Colonic mucosa (tissue), 4 donors: ENCODE measurements around the gene BAG5. TPM values are rescaled to one million over a fixed set of nuclear protein-coding genes. Genes with fewer than 3 reads are reported as not detected.

Experiments
- DNase-seq: peaks from one replicate; pipeline ENCODE4 v3.0.0-alpha.2; 2020
- H3K27ac ChIP-seq: fragments of 200-600 bp; one replicate; pipeline ENCODE4 v1.8.0; 2021
- H3K27me3 ChIP-seq: fragments of 200-600 bp; one replicate; pipeline ENCODE4 v1.8.0; 2021
- H3K36me3 ChIP-seq: fragments of 200-600 bp; one replicate; pipeline ENCODE4 v1.8.0; 2021
- H3K4me1 ChIP-seq: fragments of 200-600 bp; one replicate; pipeline ENCODE4 v1.8.0; 2021; ENCODE audit warnings: mild to moderate bottlenecking
- H3K4me3 ChIP-seq: fragments of 200-600 bp; one replicate; pipeline ENCODE4 v1.8.0; 2021
- H3K9ac ChIP-seq, 2 donors: one replicate each; pipeline ENCODE4 v1.7.0; 2013; ENCODE audit warnings: control low read depth in 2 of 2, low read depth in 2 of 2, low read length in 2 of 2
- H3K9me3 ChIP-seq: fragments of 200-600 bp; one replicate; pipeline ENCODE4 v1.8.0; 2021
- CTCF ChIP-seq: fragments of 200-600 bp; IDR thresholded peaks from one replicate; pipeline ENCODE4 v1.8.0; 2022; ENCODE audit warnings: antibody characterized with exemption, mild to moderate bottlenecking
- intact Hi-C: fragments of 100-400 bp; cut with DNase I; formaldehyde crosslinking; loops from one replicate; pipeline ENCODE4 v1.14.1; 2022
- total RNA-seq, 2 donors: library from RNA; stranded (reverse); fragmentation: NEBNext Ultra II Directional in 1 of 2; extraction: Animal tissue kit (Norgen Biotek cat#: 25700) in 1 of 2; gene quantifications; one replicate each; pipeline ENCODE4 v1.2.1, GENCODE V29; 2021
- donor health status: healthy.
- donor health status: DM: no; HTN: no; CAD: no.
- donor health status: DM: no; HTN: no; CAD: no.

BAG5 gene
- total RNA-seq, 2 donors from 2014 or later = 26.8 to 29.7 TPM

GRCh38 chr14:103574707-103575285, 12.3 kb upstream of the BAG5 start:
- H3K9me3 ChIP-seq = no peaks in the 10 kb centered on the region
- no peak overlapping the region for H3K9ac ChIP-seq
- H3K27me3 ChIP-seq = no peaks in the 10 kb centered on the region
- H3K27ac ChIP-seq = no peak overlapping the region
- H3K4me3 ChIP-seq = no peak overlapping the region
- intact Hi-C loops = loop anchor here (5.0 kb wide), 2 partner anchors 53 to 103 kb away; partner anchors contain the start of gene KLC1
- DNase-seq = no peak
- TF ChIP-seq CTCF = no peak
- H3K36me3 ChIP-seq = no peaks in the 10 kb centered on the region
- H3K4me1 ChIP-seq = peaks cover 6% of the 10 kb centered on the region

GRCh38 chr14:103574104-103574503, 11.6 kb upstream of the BAG5 start:
- no peak for DNase-seq
- Histone ChIP-seq H3K4me3 (no peak overlapping the region), H3K9me3 (no peaks in the 10 kb centered on the region), H3K27ac (no peak overlapping the region), H3K9ac (no peak overlapping the region), H3K36me3 (no peaks in the 10 kb centered on the region), H3K4me1 (peaks cover 6% of the 10 kb centered on the region), H3K27me3 (no peaks in the 10 kb centered on the region)
- intact Hi-C loops = loop anchor here (5.0 kb wide), 1 partner anchor 103 kb away; no protein-coding TSS in a partner anchor
- no peak for TF ChIP-seq CTCF

GRCh38 chr14:103569408-103569807, 7.0 kb upstream of the BAG5 start:
- DNase-seq = no peak
- no peak overlapping the region for H3K4me3 ChIP-seq
- no peak for TF ChIP-seq CTCF
- H3K27me3 ChIP-seq = no peaks in the 10 kb centered on the region
- H3K36me3 ChIP-seq = no peaks in the 10 kb centered on the region
- intact Hi-C loops = loop anchor here (5.0 kb wide), 1 partner anchor 63 kb away; no protein-coding TSS in a partner anchor
- H3K4me1 ChIP-seq = no peaks in the 10 kb centered on the region
- no peak overlapping the region for H3K9ac ChIP-seq
- no peaks in the 10 kb centered on the region for H3K9me3 ChIP-seq
- no peak overlapping the region for H3K27ac ChIP-seq

- H3K4me3 ChIP-seq = no peak overlapping the region
- DNase-seq = no peak
- H3K27ac ChIP-seq = no peak overlapping the region
- H3K36me3 ChIP-seq = no peaks in the 10 kb centered on the region
- no peaks in the 10 kb centered on the region for H3K27me3 ChIP-seq
- intact Hi-C loops = loop anchor here (5.0 kb wide), 1 partner anchor 63 kb away; no protein-coding TSS in a partner anchor
- no peaks in the 10 kb centered on the region for H3K9me3 ChIP-seq
- H3K9ac ChIP-seq = no peak overlapping the region
- TF ChIP-seq CTCF = no peak
- no peaks in the 10 kb centered on the region for H3K4me1 ChIP-seq
Observed at GRCh38 chr14:103568952-103569351, 6.5 kb upstream of the BAG5 start.

GRCh38 chr14:103563844-103564505, 1.5 kb upstream of the BAG5 start:
- intact Hi-C loops = no loop called here
- Histone ChIP-seq H3K27me3 (no peaks in the 10 kb centered on the region), H3K9me3 (no peaks in the 10 kb centered on the region), H3K4me3 (peak overlapping the region; percentile 99), H3K9ac (peak overlapping the region in 1 of 2 donors; percentile 97), H3K4me1 (peaks cover 9% of the 10 kb centered on the region), H3K27ac (no peak overlapping the region), H3K36me3 (no peaks in the 10 kb centered on the region)
- no peak for TF ChIP-seq CTCF
- no peak for DNase-seq
